GM18499 (cell line): ENCODE results near the gene LIG1.

ENCODE experiments used
- ATAC-seq: cut with Tn5 transposase; IDR thresholded peaks from one replicate; pipeline ENCODE4 v1.9.1; 2021; ENCODE audit warnings: moderate number of reproducible peaks; ENCODE audit not compliant: insufficient read depth, unreplicated experiment

Gene LIG1

GRCh38 chr19:48183356-48183755 lies 13.2 kb upstream of the LIG1 start:
- ATAC-seq, result no peak

- ATAC-seq, result no peak
Measured at GRCh38 chr19:48182434-48182833, 12.3 kb upstream of the LIG1 start.

- no peak for ATAC-seq
Measured at GRCh38 chr19:48181505-48181904, 11.4 kb upstream of the LIG1 start.

GRCh38 chr19:48176226-48176625 lies 6.1 kb upstream of the LIG1 start:
- ATAC-seq, result no peak

- ATAC-seq, result no peak
Measured at GRCh38 chr19:48175578-48175977, 5.4 kb upstream of the LIG1 start.

GRCh38 chr19:48174445-48175030 lies 4.4 kb upstream of the LIG1 start:
- ATAC-seq, result no peak

GRCh38 chr19:48171710-48172109 lies 1.6 kb upstream of the LIG1 start:
- no peak for ATAC-seq

GRCh38 chr19:48170817-48171347 lies 738 bp upstream of the LIG1 start:
- ATAC-seq, result no peak

GRCh38 chr19:48169578-48169938 lies 586 bp downstream of the LIG1 start:
- ATAC-seq, result no peak

GRCh38 chr19:48168689-48169088 lies 1.5 kb downstream of the LIG1 start:
- ATAC-seq, result no peak

GRCh38 chr19:48158210-48158790 lies 11.8 kb downstream of the LIG1 start:
- no peak for ATAC-seq

- no peak for ATAC-seq
Measured at GRCh38 chr19:48154003-48154402, 16.1 kb downstream of the LIG1 start.

GRCh38 chr19:48152551-48152950 lies 17.6 kb downstream of the LIG1 start:
- ATAC-seq, result no peak

GRCh38 chr19:48149430-48149829 lies 20.7 kb downstream of the LIG1 start:
- no peak for ATAC-seq

- ATAC-seq, result no peak
Measured at GRCh38 chr19:48148576-48148975, 21.6 kb downstream of the LIG1 start.

- ATAC-seq, result no peak
Measured at GRCh38 chr19:48147597-48148175, 22.5 kb downstream of the LIG1 start.

GRCh38 chr19:48139053-48139452 lies 31.1 kb downstream of the LIG1 start:
- no peak for ATAC-seq

- ATAC-seq, result no peak
Measured at GRCh38 chr19:48137411-48137810, 32.7 kb downstream of the LIG1 start.

- no peak for ATAC-seq
Measured at GRCh38 chr19:48136547-48136946, 33.6 kb downstream of the LIG1 start.

GRCh38 chr19:48135411-48135810 lies 34.7 kb downstream of the LIG1 start:
- ATAC-seq, result no peak

- no peak for ATAC-seq
Measured at GRCh38 chr19:48133094-48133493, 37.0 kb downstream of the LIG1 start.

GRCh38 chr19:48127561-48127960 lies 42.6 kb downstream of the LIG1 start:
- no peak for ATAC-seq
